Effector memory CD4-positive, alpha-beta T cell (primary cell): ENCODE data around the gene PDSS2.
"Not testable (repeated sequence)": the region's sequence is repeated elsewhere in the genome, so short reads cannot be mapped to it uniquely, and the experiment has no call there.

ENCODE experiments used
- DNase-seq, 3 donors: peaks; one replicate each; pipeline ENCODE4 v3.0.0-alpha.2; 2020
- H3K27ac ChIP-seq: 2 replicates; pipeline ENCODE4 v1.7.0; 2013; ENCODE audit warnings: mild to moderate bottlenecking, low read length, moderate library complexity; ENCODE audit not compliant: insufficient read depth, poor library complexity, severe bottlenecking
- H3K27me3 ChIP-seq: replicated peaks from 2 replicates; pipeline ENCODE4 v1.7.0; 2013; ENCODE audit warnings: mild to moderate bottlenecking, low read length; ENCODE audit not compliant: insufficient read depth, control insufficient read depth, poor library complexity, severe bottlenecking
- H3K36me3 ChIP-seq: 2 replicates; pipeline ENCODE4 v1.7.0; 2013; ENCODE audit warnings: mild to moderate bottlenecking, low read length, moderate library complexity; ENCODE audit not compliant: control insufficient read depth, insufficient read depth
- H3K4me1 ChIP-seq: 2 replicates; pipeline ENCODE4 v1.7.0; 2013; ENCODE audit warnings: low read length, mild to moderate bottlenecking; ENCODE audit not compliant: control insufficient read depth, insufficient read depth, poor library complexity, severe bottlenecking
- H3K4me3 ChIP-seq: 2 replicates; pipeline ENCODE4 v1.7.0; 2013; ENCODE audit warnings: low read length, low read depth, mild to moderate bottlenecking; ENCODE audit not compliant: insufficient read depth, poor library complexity, severe bottlenecking
- H3K9me3 ChIP-seq: 2 replicates; pipeline ENCODE4 v1.7.0; 2013; ENCODE audit warnings: mild to moderate bottlenecking, low read length, moderate library complexity; ENCODE audit not compliant: control insufficient read depth

PDSS2 gene

DNA sequence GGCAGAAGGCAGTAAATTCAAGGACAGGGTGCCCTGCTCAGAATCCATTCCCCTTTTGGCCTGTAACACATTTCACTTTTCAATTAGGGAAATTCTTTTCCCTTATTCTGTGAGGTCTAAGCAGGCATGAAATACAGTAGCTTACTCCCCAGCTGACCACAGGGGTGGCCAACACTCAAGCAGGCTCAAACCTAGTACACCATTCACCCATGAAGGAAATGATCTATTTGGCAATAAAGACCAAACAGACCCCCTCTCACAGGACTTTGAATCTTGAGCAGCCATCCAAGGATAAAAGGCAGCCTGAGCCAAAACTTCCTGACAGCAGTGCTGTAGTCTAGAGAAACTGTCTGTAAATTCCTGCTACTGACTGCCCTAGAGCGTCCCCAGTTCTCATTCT lies 17.7 kb downstream of the PDSS2 start:
- no peak overlapping the region for H3K27ac ChIP-seq
- no peak overlapping the region for H3K4me3 ChIP-seq
- no peaks in the 10 kb centered on the region for H3K27me3 ChIP-seq
- no peaks in the 10 kb centered on the region for H3K4me1 ChIP-seq
- H3K36me3 ChIP-seq, result no peaks in the 10 kb centered on the region
- no peak for DNase-seq
- H3K9me3 ChIP-seq, result no peaks in the 10 kb centered on the region

DNA sequence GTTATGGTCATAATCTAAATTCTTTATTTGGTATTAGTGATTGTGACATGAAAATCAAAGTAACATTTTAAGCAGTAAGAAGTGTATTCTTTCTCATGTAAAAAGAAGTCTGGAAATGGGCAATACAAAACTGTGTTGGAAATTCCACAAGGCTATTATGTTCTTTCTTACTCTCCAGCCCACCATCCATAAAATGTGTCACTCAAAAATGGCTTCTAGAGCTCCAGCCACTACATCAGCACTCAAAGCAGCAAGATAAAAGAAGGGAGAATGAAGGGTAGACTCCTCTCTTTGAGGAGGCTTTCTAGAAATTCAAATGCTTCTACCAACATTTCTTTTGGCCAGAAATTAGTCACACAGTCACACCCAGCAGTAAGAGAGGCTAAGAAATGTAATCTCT lies 18.4 kb downstream of the PDSS2 start:
- Histone ChIP-seq H3K36me3 (no peaks in the 10 kb centered on the region), H3K4me1 (no peaks in the 10 kb centered on the region), H3K9me3 (no peaks in the 10 kb centered on the region), H3K4me3 (no peak overlapping the region), H3K27me3 (no peaks in the 10 kb centered on the region), H3K27ac (no peak overlapping the region)
- DNase-seq, result no peak

DNA sequence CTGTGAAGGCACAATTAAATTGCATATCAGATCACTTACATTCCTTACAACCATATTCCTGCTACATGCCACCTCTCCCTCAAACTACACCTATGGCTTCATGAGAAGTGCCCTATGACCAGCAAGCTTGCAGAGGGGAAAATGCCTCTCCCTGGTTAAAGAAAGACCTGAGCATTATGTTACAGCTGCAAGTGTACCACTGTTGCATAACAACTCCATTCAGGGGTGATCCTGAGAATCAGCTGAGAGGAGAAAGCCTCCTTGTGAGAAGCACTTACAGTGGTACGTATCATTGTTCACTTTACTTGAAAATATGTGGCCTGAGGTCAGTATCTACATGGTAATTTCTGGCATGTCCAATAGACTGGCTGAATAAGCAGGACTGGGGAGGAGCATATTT lies 20.0 kb downstream of the PDSS2 start:
- no peaks in the 10 kb centered on the region for H3K27me3 ChIP-seq
- H3K9me3 ChIP-seq, result no peaks in the 10 kb centered on the region
- no peak overlapping the region for H3K27ac ChIP-seq
- no peak for DNase-seq
- H3K36me3 ChIP-seq, result no peaks in the 10 kb centered on the region
- no peak overlapping the region for H3K4me3 ChIP-seq
- no peaks in the 10 kb centered on the region for H3K4me1 ChIP-seq

DNA sequence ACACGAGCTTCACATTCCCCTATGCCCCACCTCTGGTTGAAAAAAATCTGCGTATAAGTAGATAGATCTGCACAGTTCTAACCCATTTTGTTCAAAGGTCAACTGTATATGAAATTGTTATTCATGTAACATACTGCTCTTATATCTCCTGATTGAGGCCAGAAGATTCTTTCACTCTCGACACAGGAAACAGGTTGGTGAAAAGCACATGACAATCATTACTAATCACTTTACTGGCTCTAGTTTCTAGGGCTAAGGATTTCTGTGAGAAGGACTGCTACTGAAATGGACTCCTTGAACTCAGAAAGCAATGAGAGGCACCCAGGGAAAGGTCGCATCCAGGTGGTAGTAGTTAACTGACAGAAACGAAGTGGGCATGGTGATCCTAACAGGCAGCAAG lies 21.7 kb downstream of the PDSS2 start:
- no peaks in the 10 kb centered on the region for H3K36me3 ChIP-seq
- no peak overlapping the region for H3K27ac ChIP-seq
- no peak for DNase-seq
- no peaks in the 10 kb centered on the region for H3K4me1 ChIP-seq
- no peaks in the 10 kb centered on the region for H3K9me3 ChIP-seq
- H3K27me3 ChIP-seq, result no peaks in the 10 kb centered on the region
- no peak overlapping the region for H3K4me3 ChIP-seq

DNA sequence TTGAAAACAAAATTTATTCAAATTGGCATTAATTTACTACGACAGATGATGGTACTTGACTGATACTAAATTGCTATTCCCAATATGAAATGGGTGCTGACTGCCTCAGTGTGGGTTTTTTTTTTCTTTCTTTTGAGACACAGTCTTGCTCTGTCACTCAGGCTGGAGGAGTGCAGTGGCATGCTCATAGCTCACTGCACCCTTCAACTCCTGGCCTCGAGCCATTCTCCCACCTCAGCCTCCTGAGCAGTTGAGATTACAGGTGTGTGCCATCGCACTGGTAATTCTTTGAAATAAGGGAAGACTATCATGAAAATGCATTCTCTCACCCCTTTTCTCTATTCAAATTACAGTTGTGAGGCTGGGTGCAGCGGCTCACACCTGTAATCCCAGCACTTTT lies 22.5 kb downstream of the PDSS2 start:
- Histone ChIP-seq H3K27ac (no peak overlapping the region), H3K9me3 (no peaks in the 10 kb centered on the region), H3K4me1 (no peaks in the 10 kb centered on the region), H3K4me3 (no peak overlapping the region), H3K36me3 (no peaks in the 10 kb centered on the region), H3K27me3 (no peaks in the 10 kb centered on the region)
- no peak for DNase-seq

DNA sequence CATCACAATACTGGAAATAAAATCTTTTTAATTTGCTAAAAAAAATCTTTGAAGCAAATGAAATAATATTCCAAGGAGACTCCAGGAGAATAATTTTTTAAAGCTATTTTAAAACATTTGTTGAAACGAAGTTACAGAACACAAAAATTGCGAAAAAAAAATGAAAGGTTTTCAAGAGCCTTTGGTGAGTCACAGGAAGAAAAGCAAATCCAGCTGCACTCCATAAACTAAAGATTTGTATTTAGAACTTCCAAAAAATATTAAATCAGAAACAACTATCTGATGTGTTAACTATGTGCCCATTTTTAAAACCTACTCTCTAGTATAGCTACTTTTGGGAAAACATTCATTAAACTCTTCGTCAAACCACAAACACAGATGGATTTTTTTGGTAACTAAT lies 23.6 kb downstream of the PDSS2 start:
- Histone ChIP-seq H3K36me3 (no peaks in the 10 kb centered on the region), H3K27me3 (no peaks in the 10 kb centered on the region), H3K4me1 (no peaks in the 10 kb centered on the region), H3K27ac (no peak overlapping the region), H3K4me3 (no peak overlapping the region), H3K9me3 (no peaks in the 10 kb centered on the region)
- no peak for DNase-seq

DNA sequence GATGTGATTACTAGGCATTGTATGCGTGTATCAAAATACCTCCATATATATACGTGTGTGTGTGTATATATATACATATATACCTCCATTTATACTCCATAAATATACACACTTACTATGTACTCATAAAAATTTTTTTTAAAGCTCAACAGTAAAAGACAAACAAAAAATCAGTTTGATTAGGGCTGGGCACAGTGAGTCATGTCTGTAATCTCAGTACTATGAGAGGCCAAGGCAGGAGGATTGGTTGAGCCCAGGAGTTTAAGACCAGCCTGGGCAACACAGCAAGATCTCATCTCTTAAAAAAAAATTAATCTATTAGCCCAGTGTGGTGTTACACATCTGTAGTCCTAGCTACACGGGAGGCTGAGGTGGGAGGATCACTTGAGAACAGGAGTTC lies 24.6 kb downstream of the PDSS2 start:
- Histone ChIP-seq H3K27me3 (no peaks in the 10 kb centered on the region), H3K9me3 (no peaks in the 10 kb centered on the region), H3K27ac (no peak overlapping the region), H3K4me3 (no peak overlapping the region), H3K4me1 (no peaks in the 10 kb centered on the region), H3K36me3 (no peaks in the 10 kb centered on the region)
- no peak for DNase-seq

DNA sequence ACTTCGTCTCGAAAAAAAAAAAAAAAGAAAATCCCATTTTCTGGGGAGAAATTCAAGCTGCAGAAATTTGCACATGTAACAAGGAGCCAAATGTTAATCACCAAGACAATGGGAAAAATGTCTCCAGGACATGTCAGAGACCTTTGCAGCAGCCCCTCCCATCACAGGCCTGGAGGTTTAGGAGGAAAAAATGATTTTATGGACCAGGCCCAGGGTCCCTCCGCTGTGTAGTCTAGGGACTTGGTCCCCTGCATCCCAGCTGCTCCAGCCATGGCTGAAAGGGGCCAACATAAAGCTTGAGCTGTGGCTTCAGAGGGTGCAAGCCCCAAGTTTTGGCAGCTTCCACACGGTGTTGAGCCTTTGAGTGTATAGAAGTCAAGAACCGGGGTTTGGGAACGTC lies 33.4 kb downstream of the PDSS2 start:
- H3K4me3 ChIP-seq, H3K27me3 ChIP-seq, H3K4me1 ChIP-seq, DNase-seq, H3K9me3 ChIP-seq, H3K27ac ChIP-seq: not testable (repeated sequence)
- peaks cover 12% of the 10 kb centered on the region for H3K36me3 ChIP-seq

DNA sequence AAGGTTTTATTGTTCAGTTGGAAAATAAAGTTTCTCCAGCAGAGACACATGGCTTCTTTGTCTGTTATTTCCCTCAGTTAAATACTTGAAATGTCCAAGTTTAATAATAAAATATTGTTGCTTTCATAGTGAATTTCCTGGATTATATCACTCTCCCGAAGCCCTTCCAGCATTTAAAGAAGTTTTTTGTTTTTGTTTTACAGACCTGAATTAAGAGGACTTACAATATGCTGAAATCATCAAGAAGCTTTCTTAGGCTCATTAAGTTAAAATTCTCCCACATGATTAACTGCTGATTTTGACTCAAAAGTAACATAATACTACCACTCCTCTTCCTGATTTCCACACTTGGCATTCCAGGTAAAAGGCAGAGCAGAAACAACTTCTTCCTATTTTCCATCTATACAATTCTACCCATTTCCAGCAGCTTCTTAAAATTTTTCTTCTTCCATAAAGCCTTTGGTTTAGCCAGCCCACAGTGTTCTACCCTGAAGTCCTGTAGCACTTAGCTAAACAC lies 35.8 kb downstream of the PDSS2 start:
- Histone ChIP-seq H3K36me3 (peaks cover 9% of the 10 kb centered on the region), H3K9me3 (no peaks in the 10 kb centered on the region), H3K4me3 (no peak overlapping the region), H3K4me1 (no peaks in the 10 kb centered on the region), H3K27ac (no peak overlapping the region), H3K27me3 (no peaks in the 10 kb centered on the region)
- no peak for DNase-seq

DNA sequence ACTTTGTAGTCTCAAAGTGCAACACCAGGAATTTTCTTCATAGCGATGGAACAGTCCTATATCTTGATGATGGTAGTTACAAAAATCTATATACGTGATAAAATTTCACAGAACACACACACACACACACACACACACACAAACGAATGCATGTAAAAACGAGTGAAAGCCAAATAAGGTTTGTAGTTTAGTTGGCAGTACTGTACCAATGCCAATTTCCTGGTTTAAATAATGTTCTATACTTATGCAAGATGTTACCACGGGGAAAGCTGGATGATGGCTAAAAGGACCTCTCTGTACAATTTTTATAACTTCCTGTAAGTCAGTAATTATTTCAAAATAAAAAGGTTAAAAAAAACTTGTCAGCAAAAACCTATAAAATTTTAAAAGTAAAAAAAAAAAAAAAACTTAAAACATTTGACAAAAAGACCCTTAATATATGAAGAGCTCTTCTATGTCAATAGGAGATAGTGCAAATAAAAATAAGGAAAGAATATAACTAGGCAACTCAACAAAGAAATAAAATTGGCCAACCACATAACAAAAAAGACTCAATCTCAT lies 37.6 kb downstream of the PDSS2 start:
- no peak for DNase-seq

More for the DNA sequence above, 37.6 kb downstream of the PDSS2 start:
- H3K27ac ChIP-seq, result no peak overlapping the region
- H3K36me3 ChIP-seq, result peaks cover 2% of the 10 kb centered on the region
- no peaks in the 10 kb centered on the region for H3K4me1 ChIP-seq
- H3K27me3 ChIP-seq, result no peaks in the 10 kb centered on the region
- no peaks in the 10 kb centered on the region for H3K9me3 ChIP-seq
- no peak overlapping the region for H3K4me3 ChIP-seq
